ENCODE results near the gene SNTB2.
A peak's percentile ranks its signal among the peaks of the same experiment; 100 is the strongest.
"Not testable (repeated sequence)": the region's sequence is repeated elsewhere in the genome, so short reads cannot be mapped to it uniquely, and the experiment has no call there.

SNTB2 gene

DNA sequence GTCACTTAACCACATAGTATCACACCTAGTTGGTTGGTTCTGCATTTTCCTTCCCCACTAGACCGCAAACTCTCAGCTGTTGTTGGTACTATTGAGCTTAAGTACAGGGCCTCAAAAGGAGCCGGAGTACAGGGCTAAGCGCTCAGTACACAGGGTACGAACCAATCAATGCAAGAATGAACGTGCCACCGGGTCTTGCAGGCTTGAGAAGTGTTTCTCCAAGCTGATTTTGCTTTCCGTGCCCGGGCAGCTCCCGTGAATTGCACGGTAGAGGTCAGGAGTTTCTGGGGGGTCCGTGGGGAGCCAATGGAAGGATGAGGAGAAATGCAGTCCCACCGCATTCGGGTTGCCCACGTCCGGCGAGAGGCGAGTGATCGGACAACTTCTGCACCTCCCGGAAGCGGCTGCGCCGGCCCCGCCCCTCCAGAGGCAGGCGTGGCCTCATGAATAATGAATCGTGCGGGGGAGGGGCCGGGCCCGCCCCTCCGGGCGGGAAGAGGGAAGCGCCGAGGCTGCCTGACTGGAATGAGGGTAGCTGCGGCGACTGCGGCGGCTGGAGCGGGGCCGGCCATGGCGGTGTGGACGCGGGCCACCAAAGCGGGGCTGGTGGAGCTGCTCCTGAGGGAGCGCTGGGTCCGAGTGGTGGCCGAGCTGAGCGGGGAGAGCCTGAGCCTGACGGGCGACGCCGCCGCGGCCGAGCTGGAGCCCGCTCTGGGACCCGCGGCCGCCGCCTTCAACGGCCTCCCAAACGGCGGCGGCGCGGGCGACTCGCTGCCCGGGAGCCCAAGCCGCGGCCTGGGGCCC, at the start of gene SNTB2:
TSS of gene SNTB2 (plus strand) at position 523 of the 804 bp plus-strand sequence. CDS start at position 526, 3 bp downstream.
- H3K4me1 ChIP-seq (ENCODE audit: control insufficient read depth in 1 of 2, insufficient read depth in 2 of 2, low read length in 2 of 2) = peaks cover 13 to 23% of the 10 kb centered on the region in 2 donors

DNA sequence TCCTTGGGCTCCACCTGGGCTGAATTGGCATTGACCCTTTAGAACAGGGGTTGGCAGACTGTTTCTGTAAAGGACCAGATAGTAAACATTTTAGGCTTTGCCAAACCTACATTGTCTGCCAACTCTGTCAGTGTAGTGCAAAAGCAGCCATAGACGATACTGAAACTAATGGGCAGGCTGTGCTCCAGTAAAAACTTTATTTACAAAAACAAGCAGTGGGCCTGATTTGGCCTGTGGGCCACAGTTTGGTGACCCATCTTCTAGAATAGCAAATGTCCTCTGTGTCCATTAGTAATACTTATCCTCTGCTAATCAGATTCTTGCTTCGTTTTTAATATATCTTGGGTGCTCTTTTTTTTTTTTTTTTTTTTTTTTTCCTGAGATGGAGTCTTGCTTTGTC, 48.4 kb upstream of the SNTB2 start:
- Histone ChIP-seq H3K27ac (ENCODE audit: low read depth, low read length) (no peak overlapping the region), H3K27me3 (ENCODE audit: control insufficient read depth in 1 of 2, insufficient read depth in 2 of 2, low read length in 2 of 2) (no peaks in the 10 kb centered on the region), H3K9me3 (ENCODE audit: control insufficient read depth in 1 of 2, low read length in 2 of 2) (no peaks in the 10 kb centered on the region), H3K4me3 (ENCODE audit: low read depth in 1 of 2, low read length in 2 of 2) (no peak overlapping the region), H3K36me3 (ENCODE audit: control insufficient read depth in 1 of 2, insufficient read depth in 2 of 2, low read length in 2 of 2) (peaks cover 25 to 44% of the 10 kb centered on the region in 2 donors), H3K9ac (ENCODE audit: low read depth in 1 of 2, low read length in 2 of 2) (no peak overlapping the region), H3K4me1 (ENCODE audit: control insufficient read depth in 1 of 2, insufficient read depth in 2 of 2, low read length in 2 of 2) (peaks cover 6% of the 10 kb centered on the region in 2 donors)

More for the DNA sequence above, at the start of gene SNTB2:
- no peaks in the 10 kb centered on the region for H3K36me3 ChIP-seq (ENCODE audit: control insufficient read depth in 1 of 2, insufficient read depth in 2 of 2, low read length in 2 of 2)
- H3K27me3 ChIP-seq (ENCODE audit: control insufficient read depth in 1 of 2, insufficient read depth in 2 of 2, low read length in 2 of 2) = no peaks in the 10 kb centered on the region
- H3K9ac ChIP-seq (ENCODE audit: low read depth in 1 of 2, low read length in 2 of 2) = peak within 1 kb of the TSS; percentile 68 to 78
- peak within 1 kb of the TSS; percentile 88 for H3K4me3 ChIP-seq (ENCODE audit: low read depth in 1 of 2, low read length in 2 of 2)
- no peaks in the 10 kb centered on the region for H3K9me3 ChIP-seq (ENCODE audit: control insufficient read depth in 1 of 2, low read length in 2 of 2)
- peak within 1 kb of the TSS; percentile 85 for H3K27ac ChIP-seq (ENCODE audit: low read depth, low read length)

DNA sequence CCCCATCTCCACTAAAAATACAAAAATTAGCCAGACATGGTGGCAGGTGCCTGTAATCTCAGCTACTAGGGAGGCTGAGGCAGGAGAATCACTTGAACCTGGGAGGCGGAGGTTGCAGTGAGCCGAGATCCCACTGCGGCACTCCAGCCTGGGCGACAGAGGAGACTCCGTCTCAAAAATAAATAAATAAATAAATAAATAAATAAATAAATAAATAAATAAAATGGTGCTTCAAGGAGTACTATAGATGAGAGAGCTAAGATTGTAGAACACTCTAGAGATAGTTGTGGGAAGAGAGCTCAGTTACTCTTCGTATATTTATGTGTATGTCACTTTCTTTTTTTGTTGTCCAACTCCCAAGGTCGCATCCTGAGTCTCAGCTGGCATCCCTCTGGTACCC, 47.5 kb upstream of the SNTB2 start:
- H3K4me3 ChIP-seq (ENCODE audit: low read depth in 1 of 2, low read length in 2 of 2); H3K9ac ChIP-seq (ENCODE audit: low read depth in 1 of 2, low read length in 2 of 2); H3K27ac ChIP-seq (ENCODE audit: low read depth, low read length); H3K4me1 ChIP-seq (ENCODE audit: control insufficient read depth in 1 of 2, insufficient read depth in 2 of 2, low read length in 2 of 2); H3K27me3 ChIP-seq (ENCODE audit: control insufficient read depth in 1 of 2, insufficient read depth in 2 of 2, low read length in 2 of 2); H3K9me3 ChIP-seq (ENCODE audit: control insufficient read depth in 1 of 2, low read length in 2 of 2): not testable (repeated sequence)
- peaks cover 25 to 49% of the 10 kb centered on the region in 2 donors for H3K36me3 ChIP-seq (ENCODE audit: control insufficient read depth in 1 of 2, insufficient read depth in 2 of 2, low read length in 2 of 2)

DNA sequence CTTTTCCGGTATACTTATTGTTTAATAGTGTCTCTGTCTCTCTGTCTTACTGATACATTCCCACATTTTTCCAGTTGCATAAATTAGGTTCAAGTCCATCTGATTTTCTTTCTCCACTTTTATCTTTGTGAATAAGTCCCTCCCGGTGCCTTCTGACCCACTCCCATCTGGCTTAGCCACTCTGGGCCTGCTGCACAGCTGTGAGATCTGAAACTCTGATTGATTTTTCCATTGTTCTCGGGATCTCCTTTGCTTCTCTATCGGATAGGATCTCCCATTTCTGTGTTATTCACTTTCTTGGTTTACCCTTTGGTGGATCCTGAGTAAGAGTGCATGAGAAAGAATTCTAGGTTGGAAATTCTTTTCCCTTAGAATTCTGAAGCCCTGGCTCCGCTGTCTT, 46.0 kb upstream of the SNTB2 start:
- Histone ChIP-seq H3K9ac (ENCODE audit: low read depth in 1 of 2, low read length in 2 of 2) (no peak overlapping the region), H3K9me3 (ENCODE audit: control insufficient read depth in 1 of 2, low read length in 2 of 2) (no peaks in the 10 kb centered on the region), H3K36me3 (ENCODE audit: control insufficient read depth in 1 of 2, insufficient read depth in 2 of 2, low read length in 2 of 2) (peaks cover 25 to 54% of the 10 kb centered on the region in 2 donors), H3K4me1 (ENCODE audit: control insufficient read depth in 1 of 2, insufficient read depth in 2 of 2, low read length in 2 of 2) (no peaks in the 10 kb centered on the region), H3K4me3 (ENCODE audit: low read depth in 1 of 2, low read length in 2 of 2) (no peak overlapping the region), H3K27me3 (ENCODE audit: control insufficient read depth in 1 of 2, insufficient read depth in 2 of 2, low read length in 2 of 2) (no peaks in the 10 kb centered on the region), H3K27ac (ENCODE audit: low read depth, low read length) (no peak overlapping the region)

- Histone ChIP-seq H3K4me3 (ENCODE audit: low read depth in 1 of 2, low read length in 2 of 2) (no peak overlapping the region), H3K27me3 (ENCODE audit: control insufficient read depth in 1 of 2, insufficient read depth in 2 of 2, low read length in 2 of 2) (no peaks in the 10 kb centered on the region), H3K9me3 (ENCODE audit: control insufficient read depth in 1 of 2, low read length in 2 of 2) (no peaks in the 10 kb centered on the region), H3K36me3 (ENCODE audit: control insufficient read depth in 1 of 2, insufficient read depth in 2 of 2, low read length in 2 of 2) (peaks cover 25 to 54% of the 10 kb centered on the region in 2 donors), H3K9ac (ENCODE audit: low read depth in 1 of 2, low read length in 2 of 2) (no peak overlapping the region), H3K4me1 (ENCODE audit: control insufficient read depth in 1 of 2, insufficient read depth in 2 of 2, low read length in 2 of 2) (no peaks in the 10 kb centered on the region), H3K27ac (ENCODE audit: low read depth, low read length) (no peak overlapping the region)
Measured at GRCh38 chr16:69141936-69142335, 45.0 kb upstream of the SNTB2 start.

GRCh38 chr16:69143116-69143515, 43.8 kb upstream of the SNTB2 start:
- H3K9me3 ChIP-seq (ENCODE audit: control insufficient read depth in 1 of 2, low read length in 2 of 2) = no peaks in the 10 kb centered on the region
- H3K27me3 ChIP-seq (ENCODE audit: control insufficient read depth in 1 of 2, insufficient read depth in 2 of 2, low read length in 2 of 2) = no peaks in the 10 kb centered on the region
- H3K9ac ChIP-seq (ENCODE audit: low read depth in 1 of 2, low read length in 2 of 2) = no peak overlapping the region
- H3K27ac ChIP-seq (ENCODE audit: low read depth, low read length) = no peak overlapping the region
- no peaks in the 10 kb centered on the region for H3K4me1 ChIP-seq (ENCODE audit: control insufficient read depth in 1 of 2, insufficient read depth in 2 of 2, low read length in 2 of 2)
- peaks cover 19 to 52% of the 10 kb centered on the region in 2 donors for H3K36me3 ChIP-seq (ENCODE audit: control insufficient read depth in 1 of 2, insufficient read depth in 2 of 2, low read length in 2 of 2)
- H3K4me3 ChIP-seq (ENCODE audit: low read depth in 1 of 2, low read length in 2 of 2) = no peak overlapping the region

- Histone ChIP-seq H3K36me3 (ENCODE audit: control insufficient read depth in 1 of 2, insufficient read depth in 2 of 2, low read length in 2 of 2) (peaks cover 19 to 44% of the 10 kb centered on the region in 2 donors), H3K27ac (ENCODE audit: low read depth, low read length) (no peak overlapping the region), H3K9ac (ENCODE audit: low read depth in 1 of 2, low read length in 2 of 2) (no peak overlapping the region), H3K4me1 (ENCODE audit: control insufficient read depth in 1 of 2, insufficient read depth in 2 of 2, low read length in 2 of 2) (no peaks in the 10 kb centered on the region), H3K27me3 (ENCODE audit: control insufficient read depth in 1 of 2, insufficient read depth in 2 of 2, low read length in 2 of 2) (no peaks in the 10 kb centered on the region), H3K9me3 (ENCODE audit: control insufficient read depth in 1 of 2, low read length in 2 of 2) (no peaks in the 10 kb centered on the region), H3K4me3 (ENCODE audit: low read depth in 1 of 2, low read length in 2 of 2) (no peak overlapping the region)
Measured at GRCh38 chr16:69145658-69146057, 41.3 kb upstream of the SNTB2 start.

- H3K9me3 ChIP-seq (ENCODE audit: control insufficient read depth in 1 of 2, low read length in 2 of 2); H3K4me1 ChIP-seq (ENCODE audit: control insufficient read depth in 1 of 2, insufficient read depth in 2 of 2, low read length in 2 of 2); H3K27me3 ChIP-seq (ENCODE audit: control insufficient read depth in 1 of 2, insufficient read depth in 2 of 2, low read length in 2 of 2); H3K9ac ChIP-seq (ENCODE audit: low read depth in 1 of 2, low read length in 2 of 2); H3K4me3 ChIP-seq (ENCODE audit: low read depth in 1 of 2, low read length in 2 of 2); H3K27ac ChIP-seq (ENCODE audit: low read depth, low read length): not testable (repeated sequence)
- peaks cover 12 to 45% of the 10 kb centered on the region in 2 donors for H3K36me3 ChIP-seq (ENCODE audit: control insufficient read depth in 1 of 2, insufficient read depth in 2 of 2, low read length in 2 of 2)
Measured at GRCh38 chr16:69149621-69150020, 37.3 kb upstream of the SNTB2 start.

DNA sequence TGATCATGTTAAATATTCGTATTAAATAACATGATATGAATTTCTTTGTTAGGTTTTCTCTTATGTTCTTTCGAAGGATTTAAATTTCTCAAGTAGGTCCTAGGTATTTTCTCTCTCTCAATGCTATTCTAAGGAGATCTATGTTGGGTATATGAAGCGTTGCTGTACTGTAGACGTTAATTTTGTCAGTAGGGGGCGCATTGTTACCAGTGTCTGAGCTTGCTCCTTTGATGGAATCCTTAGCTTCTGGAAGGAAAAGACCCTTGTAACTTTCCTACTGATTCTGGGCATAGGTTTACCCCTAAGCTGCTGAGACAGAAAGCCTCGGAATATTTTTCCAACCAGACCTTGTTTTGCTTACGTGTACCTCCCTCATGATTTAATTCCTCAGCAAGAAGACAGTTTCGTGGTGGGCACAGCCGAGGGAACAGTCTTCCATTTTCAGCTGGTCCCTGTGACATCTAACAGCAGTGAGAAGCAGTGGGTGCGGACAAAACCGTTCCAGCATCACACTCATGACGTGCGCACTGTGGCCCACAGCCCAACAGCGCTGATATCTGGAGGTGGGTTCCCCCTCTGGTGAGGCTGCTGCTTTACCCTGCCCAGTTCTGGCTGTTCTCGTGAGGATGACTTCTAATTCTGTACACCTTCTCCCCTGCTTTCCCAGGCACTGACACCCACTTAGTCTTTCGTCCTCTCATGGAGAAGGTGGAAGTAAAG, 36.7 kb upstream of the SNTB2 start:
- Histone ChIP-seq H3K4me1 (ENCODE audit: control insufficient read depth in 1 of 2, insufficient read depth in 2 of 2, low read length in 2 of 2) (no peaks in the 10 kb centered on the region), H3K27me3 (ENCODE audit: control insufficient read depth in 1 of 2, insufficient read depth in 2 of 2, low read length in 2 of 2) (no peaks in the 10 kb centered on the region), H3K27ac (ENCODE audit: low read depth, low read length) (no peak overlapping the region), H3K9ac (ENCODE audit: low read depth in 1 of 2, low read length in 2 of 2) (no peak overlapping the region), H3K9me3 (ENCODE audit: control insufficient read depth in 1 of 2, low read length in 2 of 2) (no peaks in the 10 kb centered on the region), H3K4me3 (ENCODE audit: low read depth in 1 of 2, low read length in 2 of 2) (no peak overlapping the region), H3K36me3 (ENCODE audit: control insufficient read depth in 1 of 2, insufficient read depth in 2 of 2, low read length in 2 of 2) (peaks cover 12 to 48% of the 10 kb centered on the region in 2 donors)

GRCh38 chr16:69157196-69157595, 29.8 kb upstream of the SNTB2 start:
- Histone ChIP-seq H3K9ac (ENCODE audit: low read depth in 1 of 2, low read length in 2 of 2) (no peak overlapping the region), H3K36me3 (ENCODE audit: control insufficient read depth in 1 of 2, insufficient read depth in 2 of 2, low read length in 2 of 2) (peaks cover 25 to 75% of the 10 kb centered on the region in 2 donors), H3K27ac (ENCODE audit: low read depth, low read length) (no peak overlapping the region), H3K9me3 (ENCODE audit: control insufficient read depth in 1 of 2, low read length in 2 of 2) (no peaks in the 10 kb centered on the region), H3K4me1 (ENCODE audit: control insufficient read depth in 1 of 2, insufficient read depth in 2 of 2, low read length in 2 of 2) (no peaks in the 10 kb centered on the region), H3K4me3 (ENCODE audit: low read depth in 1 of 2, low read length in 2 of 2) (no peak overlapping the region), H3K27me3 (ENCODE audit: control insufficient read depth in 1 of 2, insufficient read depth in 2 of 2, low read length in 2 of 2) (no peaks in the 10 kb centered on the region)

All from duodenal mucosa (tissue), 2 donors.